ENCODE results near the gene DNAJB6. TPM values are rescaled to one million over a fixed set of nuclear protein-coding genes. Genes with fewer than 3 reads are reported as not detected.

DNAJB6 gene
- total RNA-seq, 1 experiment from 2014 or later = 288 TPM

- Mint-ChIP-seq H3K27ac (no peak overlapping the region), H3K9me3 (peaks cover 28% of the 10 kb centered on the region), H3K4me1 (no peaks in the 10 kb centered on the region), H3K27me3 (ENCODE audit: low read depth) (no peaks in the 10 kb centered on the region; the same call in 1 of the 2 replicates), H3K36me3 (peaks cover 16% of the 10 kb centered on the region), H3K4me3 (no peak overlapping the region)
- DNase-seq (ENCODE audit: low spot score) (no peak), ATAC-seq (no peak)
- ChIA-PET CTCF (interaction anchor here (2.0 kb wide), 1 partner anchor 30 kb away, joined by 9 read pairs; no protein-coding TSS in a partner anchor), POLR2A (no interaction called here)
- TF ChIP-seq ZNF138 (CRISPR knock-in tag; conservative IDR thresholded peaks at IDR 0.05) (no peak), ZMAT4 (CRISPR knock-in tag; IDR thresholded peaks at IDR 0.05) (no peak), SMAD4 (CRISPR knock-in tag; IDR thresholded peaks at IDR 0.05) (no peak), SOX15 (CRISPR knock-in tag; IDR thresholded peaks at IDR 0.05) (no peak), PRDM15 (CRISPR knock-in tag; IDR thresholded peaks at IDR 0.05) (no peak), MXD4 (CRISPR knock-in tag; IDR thresholded peaks at IDR 0.05; ENCODE audit: borderline replicate concordance) (no peak), NR3C1 (CRISPR knock-in tag; conservative IDR thresholded peaks at IDR 0.05; ENCODE audit: low read depth) (no peak), AFF4 (CRISPR knock-in tag; IDR thresholded peaks at IDR 0.05; ENCODE audit: borderline replicate concordance) (no peak), TEAD4 (CRISPR knock-in tag; IDR thresholded peaks at IDR 0.05) (no peak), CREM (CRISPR knock-in tag; IDR thresholded peaks at IDR 0.05) (no peak), ETV6 (CRISPR knock-in tag; IDR thresholded peaks at IDR 0.05) (no peak), ZBTB21 (CRISPR knock-in tag; IDR thresholded peaks at IDR 0.05; ENCODE audit: borderline replicate concordance) (no peak), E2F4 (CRISPR knock-in tag; IDR thresholded peaks at IDR 0.05; ENCODE audit: borderline replicate concordance, low read depth) (no peak), CTCF (IDR thresholded peaks at IDR 0.05) (no peak)
- TF ChIP-seq, protein P1, sequence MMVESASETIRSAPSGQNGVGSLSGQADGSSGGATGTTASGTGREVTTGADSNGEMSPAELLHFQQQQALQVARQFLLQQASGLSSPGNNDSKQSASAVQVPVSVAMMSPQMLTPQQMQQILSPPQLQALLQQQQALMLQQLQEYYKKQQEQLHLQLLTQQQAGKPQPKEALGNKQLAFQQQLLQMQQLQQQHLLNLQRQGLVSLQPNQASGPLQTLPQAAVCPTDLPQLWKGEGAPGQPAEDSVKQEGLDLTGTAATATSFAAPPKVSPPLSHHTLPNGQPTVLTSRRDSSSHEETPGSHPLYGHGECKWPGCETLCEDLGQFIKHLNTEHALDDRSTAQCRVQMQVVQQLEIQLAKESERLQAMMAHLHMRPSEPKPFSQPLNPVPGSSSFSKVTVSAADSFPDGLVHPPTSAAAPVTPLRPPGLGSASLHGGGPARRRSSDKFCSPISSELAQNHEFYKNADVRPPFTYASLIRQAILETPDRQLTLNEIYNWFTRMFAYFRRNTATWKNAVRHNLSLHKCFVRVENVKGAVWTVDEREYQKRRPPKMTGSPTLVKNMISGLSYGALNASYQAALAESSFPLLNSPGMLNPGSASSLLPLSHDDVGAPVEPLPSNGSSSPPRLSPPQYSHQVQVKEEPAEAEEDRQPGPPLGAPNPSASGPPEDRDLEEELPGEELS (CRISPR knock-in tag; IDR thresholded peaks at IDR 0.05) = no peak
- TF ChIP-seq, protein P2, sequence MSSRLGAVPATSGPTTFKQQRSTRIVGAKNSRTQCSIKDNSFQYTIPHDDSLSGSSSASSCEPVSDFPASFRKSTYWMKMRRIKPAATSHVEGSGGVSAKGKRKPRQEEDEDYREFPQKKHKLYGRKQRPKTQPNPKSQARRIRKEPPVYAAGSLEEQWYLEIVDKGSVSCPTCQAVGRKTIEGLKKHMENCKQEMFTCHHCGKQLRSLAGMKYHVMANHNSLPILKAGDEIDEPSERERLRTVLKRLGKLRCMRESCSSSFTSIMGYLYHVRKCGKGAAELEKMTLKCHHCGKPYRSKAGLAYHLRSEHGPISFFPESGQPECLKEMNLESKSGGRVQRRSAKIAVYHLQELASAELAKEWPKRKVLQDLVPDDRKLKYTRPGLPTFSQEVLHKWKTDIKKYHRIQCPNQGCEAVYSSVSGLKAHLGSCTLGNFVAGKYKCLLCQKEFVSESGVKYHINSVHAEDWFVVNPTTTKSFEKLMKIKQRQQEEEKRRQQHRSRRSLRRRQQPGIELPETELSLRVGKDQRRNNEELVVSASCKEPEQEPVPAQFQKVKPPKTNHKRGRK (CRISPR knock-in tag; IDR thresholded peaks at IDR 0.05; ENCODE audit: borderline replicate concordance) = no peak
- TF ChIP-seq, protein P3, sequence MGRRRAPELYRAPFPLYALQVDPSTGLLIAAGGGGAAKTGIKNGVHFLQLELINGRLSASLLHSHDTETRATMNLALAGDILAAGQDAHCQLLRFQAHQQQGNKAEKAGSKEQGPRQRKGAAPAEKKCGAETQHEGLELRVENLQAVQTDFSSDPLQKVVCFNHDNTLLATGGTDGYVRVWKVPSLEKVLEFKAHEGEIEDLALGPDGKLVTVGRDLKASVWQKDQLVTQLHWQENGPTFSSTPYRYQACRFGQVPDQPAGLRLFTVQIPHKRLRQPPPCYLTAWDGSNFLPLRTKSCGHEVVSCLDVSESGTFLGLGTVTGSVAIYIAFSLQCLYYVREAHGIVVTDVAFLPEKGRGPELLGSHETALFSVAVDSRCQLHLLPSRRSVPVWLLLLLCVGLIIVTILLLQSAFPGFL (CRISPR knock-in tag; IDR thresholded peaks at IDR 0.05; ENCODE audit: borderline replicate concordance) = no peak
- TF ChIP-seq, protein P4, sequence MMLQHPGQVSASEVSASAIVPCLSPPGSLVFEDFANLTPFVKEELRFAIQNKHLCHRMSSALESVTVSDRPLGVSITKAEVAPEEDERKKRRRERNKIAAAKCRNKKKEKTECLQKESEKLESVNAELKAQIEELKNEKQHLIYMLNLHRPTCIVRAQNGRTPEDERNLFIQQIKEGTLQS (CRISPR knock-in tag; conservative IDR thresholded peaks at IDR 0.05) = no peak
These were observed 107.4 kb downstream of the DNAJB6 start for GRCh38 chr7:157444011-157444842.

Data from WTC11 (cell line).